GM10248 (cell line): ENCODE results near the gene RASGEF1C.
"Not testable (repeated sequence)": the region's sequence is repeated elsewhere in the genome, so short reads cannot be mapped to it uniquely, and the experiment has no call there.

Experiments
- CTCF ChIA-PET: fragments of 300-600 bp; sonication (Branson Sonifier 250); formaldehyde crosslinking; extraction: SDS; loops from one replicate; lab custom pipeline; 2021; ENCODE audit warnings: antibody characterized with exemption; lab: Yijun Ruan, JAX
- POLR2A ChIA-PET: fragments of 350-650 bp; sonication (Branson Sonifier 250); formaldehyde crosslinking; extraction: SDS; loops from one replicate; lab custom pipeline; 2020; ENCODE audit warnings: antibody characterized with exemption; lab: Yijun Ruan, JAX
- DNase-seq: peaks from one replicate; pipeline ENCODE4 v3.0.0; 2012; ENCODE audit errors: extremely low spot score
- TF ChIP-seq, protein P1 (sequence below): IDR thresholded peaks from 2 replicates; pipeline ENCODE4 v1.5.1; 2012; ENCODE audit warnings: mild to moderate bottlenecking, low read depth; ENCODE audit errors: extremely low read depth, missing control alignments, control extremely low read depth

RASGEF1C gene

DNA sequence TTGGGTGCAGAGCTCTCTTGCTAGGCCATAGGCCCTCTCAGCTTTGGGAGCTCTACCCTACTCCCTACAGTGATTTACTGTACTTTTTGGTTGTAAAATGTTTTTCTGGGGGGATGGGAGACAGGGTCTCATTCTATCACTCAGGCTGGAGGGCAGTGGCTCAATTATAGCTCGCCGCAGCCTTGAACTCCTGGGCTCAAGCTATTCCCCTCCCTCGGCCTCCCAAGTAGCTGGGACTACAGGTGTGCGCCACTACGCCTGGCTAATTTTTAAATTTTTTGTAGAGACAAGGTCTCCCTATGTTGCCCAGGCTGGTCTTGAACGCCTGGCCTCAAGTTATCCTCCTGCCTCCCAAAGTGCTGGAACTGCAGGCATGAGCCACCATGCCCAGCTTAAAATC, 115.8 kb downstream of the RASGEF1C start:
- CTCF ChIA-PET = no interaction called here
- no peak for DNase-seq
- TF ChIP-seq, protein P1, sequence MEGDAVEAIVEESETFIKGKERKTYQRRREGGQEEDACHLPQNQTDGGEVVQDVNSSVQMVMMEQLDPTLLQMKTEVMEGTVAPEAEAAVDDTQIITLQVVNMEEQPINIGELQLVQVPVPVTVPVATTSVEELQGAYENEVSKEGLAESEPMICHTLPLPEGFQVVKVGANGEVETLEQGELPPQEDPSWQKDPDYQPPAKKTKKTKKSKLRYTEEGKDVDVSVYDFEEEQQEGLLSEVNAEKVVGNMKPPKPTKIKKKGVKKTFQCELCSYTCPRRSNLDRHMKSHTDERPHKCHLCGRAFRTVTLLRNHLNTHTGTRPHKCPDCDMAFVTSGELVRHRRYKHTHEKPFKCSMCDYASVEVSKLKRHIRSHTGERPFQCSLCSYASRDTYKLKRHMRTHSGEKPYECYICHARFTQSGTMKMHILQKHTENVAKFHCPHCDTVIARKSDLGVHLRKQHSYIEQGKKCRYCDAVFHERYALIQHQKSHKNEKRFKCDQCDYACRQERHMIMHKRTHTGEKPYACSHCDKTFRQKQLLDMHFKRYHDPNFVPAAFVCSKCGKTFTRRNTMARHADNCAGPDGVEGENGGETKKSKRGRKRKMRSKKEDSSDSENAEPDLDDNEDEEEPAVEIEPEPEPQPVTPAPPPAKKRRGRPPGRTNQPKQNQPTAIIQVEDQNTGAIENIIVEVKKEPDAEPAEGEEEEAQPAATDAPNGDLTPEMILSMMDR = no peak
- POLR2A ChIA-PET = no interaction called here

DNA sequence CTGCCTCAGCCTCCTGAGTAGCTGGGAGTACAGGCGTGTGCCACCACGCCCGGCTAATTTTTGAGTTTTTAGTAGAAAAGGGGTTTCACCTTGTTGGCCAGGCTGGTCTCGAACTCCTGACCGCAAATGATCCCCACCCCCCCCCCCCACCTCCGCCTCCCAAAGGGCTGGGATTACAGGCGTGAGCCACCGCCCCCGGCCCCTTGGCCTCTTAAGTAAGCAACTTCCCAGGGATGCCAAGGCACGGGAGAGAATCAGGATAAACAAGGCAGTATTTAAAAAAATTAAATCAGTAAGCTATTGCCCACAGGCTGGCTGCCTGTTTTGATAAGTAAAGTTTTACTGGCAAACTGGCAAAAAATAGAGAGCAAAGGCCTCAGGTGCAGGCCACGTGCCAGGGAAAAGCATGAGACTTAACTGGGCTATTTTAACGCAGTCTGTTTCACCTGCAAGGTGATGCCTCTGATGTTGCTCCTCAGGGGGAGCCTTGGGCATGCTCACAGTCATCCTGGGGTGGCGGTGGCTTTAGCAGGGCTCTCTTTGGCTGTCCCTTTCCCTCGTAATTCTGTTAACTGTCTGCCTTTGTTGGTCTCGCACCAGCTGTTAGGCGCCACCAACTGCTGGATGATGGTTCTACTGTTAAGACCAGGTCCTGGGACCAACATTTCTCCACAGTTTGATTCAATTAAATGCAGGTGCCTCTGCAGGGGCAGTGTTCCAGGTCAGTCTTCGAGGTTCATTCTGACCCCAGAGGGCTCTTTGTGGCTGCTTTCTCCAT, 118.1 kb downstream of the RASGEF1C start:
- POLR2A ChIA-PET = interaction anchor here (0.6 kb wide), 1 partner anchor 263 kb away, joined by 3 read pairs; no protein-coding TSS in a partner anchor

GRCh38 chr5:180090098-180090768, 118.8 kb downstream of the RASGEF1C start:
- CTCF ChIA-PET = interaction anchor here (0.7 to 2.1 kb wide), 4 partner anchors 8 to 834 kb away, joined by 3 to 12 read pairs (median 6); no protein-coding TSS in a partner anchor
- TF ChIP-seq, protein P1 = peak; percentile 70
- POLR2A ChIA-PET = no interaction called here
- peak; percentile 64 for DNase-seq

More for the DNA sequence above, 118.1 kb downstream of the RASGEF1C start:
- TF ChIP-seq, protein P1 = peak; percentile 15
- no peak for DNase-seq
- CTCF ChIA-PET = interaction anchor here (1.1 to 2.1 kb wide), 6 partner anchors 9 to 221 kb away, joined by 3 to 12 read pairs (median 4); no protein-coding TSS in a partner anchor

GRCh38 chr5:180089628-180090027, 119.4 kb downstream of the RASGEF1C start:
- DNase-seq, POLR2A ChIA-PET: not testable (repeated sequence)
- CTCF ChIA-PET = interaction anchor here (0.7 kb wide), 1 partner anchor 835 kb away, joined by 3 read pairs; no protein-coding TSS in a partner anchor

GRCh38 chr5:180088561-180088960, 120.5 kb downstream of the RASGEF1C start:
- ChIA-PET POLR2A (no interaction called here), CTCF (no interaction called here)
- TF ChIP-seq, protein P1 = no peak
- DNase-seq = no peak

DNA sequence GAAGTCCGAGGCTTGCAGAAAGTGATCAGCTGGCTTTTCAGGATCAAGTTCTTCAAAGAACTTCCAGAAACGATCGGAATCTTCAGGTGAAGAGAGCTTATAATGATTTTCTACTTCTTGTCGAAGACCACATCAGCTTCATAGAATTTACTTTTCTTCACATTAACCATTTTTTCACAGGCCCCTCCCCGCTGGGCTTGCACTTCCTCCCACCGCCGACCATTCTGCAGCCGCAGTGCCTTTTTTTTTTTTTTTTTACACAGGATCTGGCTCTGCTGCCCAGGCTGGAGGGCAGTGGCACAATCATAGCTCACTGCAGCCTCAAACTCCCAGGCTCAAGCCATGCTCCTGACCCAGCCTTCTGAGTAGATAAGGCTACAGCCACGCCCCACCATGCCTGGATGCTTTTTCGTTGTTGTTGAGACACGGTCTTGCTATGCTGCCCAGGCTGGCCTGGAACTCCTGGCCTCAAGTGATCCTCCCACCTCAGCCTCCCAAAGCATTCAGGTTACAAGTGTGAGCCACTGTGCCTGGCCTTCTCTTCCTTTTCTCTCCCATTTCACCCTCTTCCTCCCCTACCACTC, 122.1 kb downstream of the RASGEF1C start:
- TF ChIP-seq, protein P1 = no peak
- no peak for DNase-seq
- ChIA-PET POLR2A (no interaction called here), CTCF (no interaction called here)
